GM19043 (cell line): ENCODE data around the gene MAP6.
A peak's percentile ranks its signal among the peaks of the same experiment; 100 is the strongest.
"Not testable (repeated sequence)": the region's sequence is repeated elsewhere in the genome, so short reads cannot be mapped to it uniquely, and the experiment has no call there.

ENCODE experiments used
- ATAC-seq: cut with Tn5 transposase; IDR thresholded peaks from one replicate; pipeline ENCODE4 v1.9.1; 2021; ENCODE audit warnings: low read depth; ENCODE audit not compliant: unreplicated experiment

MAP6 gene

DNA sequence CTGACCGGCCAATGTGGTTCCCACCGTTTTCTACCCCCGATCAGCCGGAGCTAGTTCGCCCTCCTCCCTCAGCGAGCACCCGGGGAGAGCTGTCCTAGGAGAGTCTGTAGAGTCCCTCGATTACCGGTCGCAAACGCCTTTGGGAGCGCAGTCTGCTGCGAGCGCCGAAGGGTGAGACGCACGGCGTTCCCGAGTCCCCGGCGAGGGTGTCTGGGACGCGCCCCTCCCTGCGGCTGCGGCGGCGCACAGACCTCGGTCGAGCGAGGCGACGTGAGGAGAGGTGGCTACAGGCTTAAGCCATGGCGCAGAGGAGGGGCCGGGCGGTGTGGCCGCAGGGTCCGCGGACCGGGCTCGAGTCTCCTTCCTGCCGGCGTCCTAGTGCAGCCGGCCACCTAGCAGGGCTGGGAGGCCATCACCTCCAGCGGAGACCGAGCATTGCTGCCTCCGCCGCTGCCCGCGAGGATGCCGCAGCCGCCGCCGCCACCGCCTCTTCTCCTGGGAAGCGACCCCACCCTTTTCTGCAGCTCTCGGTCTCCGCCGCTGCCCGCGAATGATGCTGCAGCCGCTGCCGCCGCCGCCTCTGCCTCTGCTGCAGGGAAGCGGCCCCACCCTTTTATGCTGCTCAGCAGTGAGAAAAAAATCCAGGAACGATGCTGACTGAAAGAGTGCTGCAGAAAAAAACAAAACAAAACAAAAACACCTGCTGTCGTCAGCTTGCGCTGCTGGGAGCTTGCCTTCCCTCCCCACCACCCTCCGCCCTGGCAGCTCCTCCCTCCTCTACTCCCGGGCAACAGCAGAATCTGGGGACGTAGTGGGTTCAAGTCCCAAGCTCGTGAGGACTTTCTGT, at the start of gene MAP6:
TSS of gene MAP6 (minus strand) at position 588 of the 847 bp plus-strand sequence. CDS start 669 bp downstream, outside the sequence.
- no peak for ATAC-seq

GRCh38 chr11:75717608-75718418, 49.0 kb upstream of the MAP6 start, which contains the start of gene MOGAT2:
Gene MOGAT2, plus strand, starts transcription at chr11:75717838. Its CDS starts 51 bp downstream, at chr11:75717889.
- no peak for ATAC-seq

- no peak for ATAC-seq
Observed at GRCh38 chr11:75716659-75717058, 47.8 kb upstream of the MAP6 start.

GRCh38 chr11:75715688-75716087, 46.9 kb upstream of the MAP6 start:
- no peak for ATAC-seq

- no peak for ATAC-seq
Observed at GRCh38 chr11:75714211-75714610, 45.4 kb upstream of the MAP6 start.

DNA sequence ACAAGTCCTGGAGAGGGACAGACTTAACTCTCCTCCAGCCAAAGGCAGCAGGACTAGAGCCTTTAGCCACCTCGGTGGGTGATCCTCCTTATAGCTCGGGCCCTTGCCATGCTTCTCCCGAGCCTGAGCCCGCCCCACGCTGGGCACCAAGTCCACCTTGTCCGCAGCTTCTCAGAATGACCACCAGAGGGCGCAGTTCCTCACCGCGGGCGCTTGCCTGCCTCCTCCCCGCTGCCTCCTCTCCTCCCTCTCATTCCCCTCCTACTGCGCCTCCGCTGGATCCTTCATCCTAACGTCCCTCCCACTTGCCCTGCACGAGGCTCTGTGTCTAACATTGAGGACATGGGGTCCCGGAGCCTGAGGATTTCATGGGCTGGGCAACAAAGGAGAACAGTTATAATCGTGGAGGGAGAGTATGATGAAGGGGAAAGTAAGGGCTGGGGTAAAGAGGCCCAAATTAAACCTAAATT, 37.5 kb upstream of the MAP6 start:
- no peak for ATAC-seq

DNA sequence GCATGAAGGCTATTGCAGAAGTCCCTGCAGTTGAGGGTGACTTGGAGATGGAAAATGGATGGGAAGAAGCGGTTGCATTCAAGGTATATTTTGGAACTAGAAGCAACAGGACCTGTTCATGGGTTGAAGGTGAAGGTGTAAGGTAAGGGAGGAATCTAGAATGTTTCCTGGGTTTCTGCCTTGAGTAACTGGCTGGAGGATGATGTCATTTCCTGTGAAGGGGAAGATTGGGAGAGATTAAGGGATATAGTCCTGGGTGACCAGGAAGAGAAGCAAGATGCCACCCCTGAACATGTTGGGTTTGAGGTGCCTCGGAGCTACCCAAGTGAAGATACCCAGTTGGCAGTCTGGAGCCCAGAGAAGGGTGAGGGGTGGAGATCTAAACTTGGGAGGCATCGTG, 36.7 kb upstream of the MAP6 start:
- no peak for ATAC-seq

DNA sequence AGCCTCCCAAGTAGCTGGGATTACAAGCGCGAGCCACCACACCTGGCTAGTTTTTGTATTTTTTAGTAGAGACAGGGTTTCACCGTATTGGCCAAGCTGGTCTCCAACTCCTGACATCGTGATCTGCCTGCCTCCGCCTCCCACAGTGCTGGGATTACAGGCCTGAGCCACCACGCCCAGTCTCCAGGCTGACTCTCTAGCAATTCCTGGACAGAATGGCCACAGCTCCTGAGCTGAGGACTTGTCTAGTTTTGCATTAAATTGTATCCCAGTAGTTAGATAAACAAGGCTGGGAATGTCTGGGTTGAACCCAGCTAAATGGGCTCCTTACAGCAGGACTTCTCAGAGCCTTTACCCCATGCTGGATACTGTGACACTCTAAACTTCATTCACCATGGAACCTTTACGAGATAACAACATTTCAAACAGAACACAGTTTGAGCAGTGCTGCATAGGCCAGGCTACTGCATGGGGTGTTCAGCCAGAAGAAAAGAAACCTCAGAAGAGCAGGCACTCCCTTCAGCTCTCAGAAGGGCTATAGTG, 34.9 kb upstream of the MAP6 start:
- no peak for ATAC-seq

GRCh38 chr11:75700940-75701339, 32.1 kb upstream of the MAP6 start:
- no peak for ATAC-seq

GRCh38 chr11:75697906-75698581, 29.2 kb upstream of the MAP6 start:
- ATAC-seq: no peak

- ATAC-seq: no peak
Observed at GRCh38 chr11:75691804-75692203, 23.0 kb upstream of the MAP6 start.

- ATAC-seq: peak; percentile 66
Observed at GRCh38 chr11:75689863-75690609, 21.2 kb upstream of the MAP6 start.

DNA sequence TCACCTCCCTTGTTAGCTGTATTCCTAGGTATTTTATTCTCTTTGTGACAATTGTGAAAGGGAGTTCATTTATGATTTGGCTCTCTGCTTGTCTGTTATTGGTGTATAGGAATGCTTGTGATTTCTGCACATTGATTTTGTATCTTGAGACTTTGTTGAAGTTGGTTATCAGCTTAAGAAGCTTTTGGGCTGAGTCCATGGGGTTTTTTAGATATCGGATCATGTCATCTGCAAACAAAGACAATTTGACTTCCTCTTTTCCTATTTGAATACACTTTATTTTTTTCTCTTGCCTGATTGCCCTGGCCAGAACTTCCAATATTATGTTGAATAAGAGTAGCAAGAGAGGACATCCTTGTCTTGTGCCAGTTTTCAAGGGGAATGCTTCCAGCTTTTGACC, 15.0 kb upstream of the MAP6 start:
- not testable (repeated sequence) for ATAC-seq

DNA sequence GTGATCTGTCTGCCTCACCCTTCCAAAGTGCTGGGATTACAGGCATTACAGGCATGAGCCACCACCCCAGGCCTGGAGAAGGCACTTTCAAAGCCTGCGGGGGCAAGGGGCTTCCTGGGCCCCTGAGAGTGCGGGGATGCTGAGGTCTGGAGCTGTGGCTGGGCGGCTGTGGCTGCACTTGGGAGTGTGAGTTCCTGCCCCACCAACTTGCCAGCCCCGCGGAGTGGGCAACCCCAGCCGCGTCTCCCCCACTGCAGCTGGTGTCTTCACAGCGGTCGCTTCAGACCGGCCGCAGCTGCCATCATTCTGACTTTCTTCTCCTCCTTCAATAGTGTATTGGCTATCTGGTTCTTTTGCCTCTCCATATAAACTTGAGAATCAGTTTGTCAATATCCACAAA, 10.7 kb upstream of the MAP6 start:
- no peak for ATAC-seq

DNA sequence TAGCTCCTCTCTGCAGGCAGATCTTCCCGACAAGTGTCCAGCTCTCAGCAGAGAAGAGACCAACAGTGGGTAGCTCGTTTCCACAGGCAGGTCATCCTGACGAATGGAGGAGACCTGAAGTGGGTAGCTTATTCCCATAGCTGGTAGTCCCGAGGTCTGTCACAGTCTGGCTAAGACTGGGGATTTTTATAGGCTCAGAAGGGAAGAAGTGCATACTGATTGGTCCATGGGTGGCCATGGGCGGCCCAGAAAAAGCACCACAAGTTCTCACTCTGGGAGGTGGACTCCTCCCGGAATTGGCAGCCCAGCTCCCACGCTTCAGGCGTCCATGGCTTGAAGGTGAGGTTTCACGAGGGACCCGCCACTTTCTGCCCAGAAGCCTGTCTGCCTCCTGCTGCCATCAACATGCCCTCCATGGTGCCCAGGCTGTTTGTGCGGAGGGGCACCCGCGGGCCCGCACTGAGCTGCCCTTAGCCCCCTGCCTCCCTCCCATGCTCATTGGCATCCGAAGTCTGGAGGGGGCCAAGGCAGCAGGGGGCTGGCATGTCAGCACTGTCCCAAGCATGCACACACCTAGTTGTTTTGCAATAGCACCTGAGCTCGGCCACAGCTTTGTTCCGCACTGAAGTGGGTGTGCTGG, 9.9 kb upstream of the MAP6 start:
- no peak for ATAC-seq

GRCh38 chr11:75677909-75678308, 9.1 kb upstream of the MAP6 start:
- no peak for ATAC-seq

DNA sequence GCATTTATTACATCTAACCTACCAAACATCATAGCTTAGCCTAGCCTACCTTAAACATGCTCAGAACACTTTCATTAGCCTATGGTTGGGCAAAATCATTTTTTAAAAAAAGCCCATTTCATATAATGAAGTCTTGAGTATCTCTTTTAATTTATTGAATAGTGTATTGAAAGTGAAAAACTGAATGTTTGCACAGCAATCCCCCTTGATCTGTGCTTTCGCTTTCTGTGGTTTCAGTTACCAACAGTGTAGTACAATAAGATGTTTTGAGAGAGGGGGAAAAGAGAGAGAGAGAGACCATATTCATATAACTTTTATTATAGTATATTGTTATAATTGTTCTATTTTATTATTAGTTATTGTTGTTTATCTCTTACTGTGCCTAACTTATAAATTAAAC, 8.4 kb upstream of the MAP6 start:
- ATAC-seq: no peak

DNA sequence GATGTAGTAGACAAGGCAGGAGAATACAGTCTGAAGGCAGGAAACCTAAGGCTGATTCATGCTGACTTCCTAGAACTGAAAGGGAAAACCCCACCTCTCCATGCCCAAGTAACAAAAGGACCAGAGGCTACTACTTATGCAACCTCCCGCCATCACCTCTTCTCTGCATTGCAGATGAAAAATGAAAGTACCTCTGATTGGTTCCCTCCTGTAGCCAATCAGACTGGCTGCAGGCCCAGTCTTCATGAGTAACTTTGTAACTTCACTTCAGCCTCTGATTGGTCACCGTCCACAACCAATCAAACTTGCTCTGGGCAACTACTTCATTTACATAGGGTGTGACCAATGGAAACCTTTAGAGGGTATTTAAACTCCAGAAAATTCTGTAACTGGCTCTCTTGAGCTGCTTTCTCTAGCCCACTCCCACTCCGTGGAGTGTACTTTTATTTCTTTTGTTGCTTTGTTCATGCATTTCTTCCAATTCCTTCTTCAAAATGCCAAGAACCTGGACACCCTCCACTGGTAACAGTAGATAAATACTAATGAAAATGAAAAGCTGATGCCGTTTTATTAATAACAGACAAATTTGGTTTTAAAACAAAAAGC, 5.2 kb upstream of the MAP6 start:
- no peak for ATAC-seq

GRCh38 chr11:75667831-75668450, 897 bp downstream of the MAP6 start:
- ATAC-seq: no peak
